Measurements from ENCODE around the gene GNB3. TPM values are rescaled to one million over a fixed set of nuclear protein-coding genes. Genes with fewer than 3 reads are reported as not detected.

Gene GNB3
- total and polyA plus RNA-seq, 9 of the 15 experiments (the other 6 are each of a cell fraction or from before 2014, with no cell fraction given), result 1.4 to 5.8 (median 2.0) TPM

GRCh38 chr12:6867413-6868210 is 26.9 kb downstream of the GNB3 start, which contains the start of gene TPI1 (continued):
- TF ChIP-seq MTA3 (IDR thresholded peaks at IDR 0.05; ENCODE audit: borderline replicate concordance) (0 out of 2 replicates have a peak, but pooled peaks have one; percentile 29), ETV5 (CRISPR knock-in tag; IDR thresholded peaks at IDR 0.05; ENCODE audit: low read depth) (no peak), ZNF551 (CRISPR knock-in tag; IDR thresholded peaks at IDR 0.05) (no peak), PHF8 (IDR thresholded peaks at IDR 0.05; ENCODE audit: borderline replicate concordance, low read length) (peak; percentile 82), FOXP1 (CRISPR knock-in tag; IDR thresholded peaks at IDR 0.05) (no peak; the same call in 1 of the 2 replicates), CREB3 (tag; conservative IDR thresholded peaks at IDR 0.05; ENCODE audit: low read depth) (no peak), TEAD2 (tag; IDR thresholded peaks at IDR 0.05) (no peak), SMAD4 (CRISPR knock-in tag; conservative IDR thresholded peaks at IDR 0.05) (no peak; the same call in 1 of the 2 replicates), POLR2B (IDR thresholded peaks at IDR 0.05; ENCODE audit: low read depth, partially characterized antibody) (peak; percentile 98), ZNF232 (CRISPR knock-in tag; IDR thresholded peaks at IDR 0.05) (no peak), NCOA4 (IDR thresholded peaks at IDR 0.05; ENCODE audit: partially characterized antibody) (no peak), GTF2B (IDR thresholded peaks at IDR 0.05; ENCODE audit: extremely low read depth, insufficient read length) (peak; percentile 44), TRIM25 (IDR thresholded peaks at IDR 0.05; ENCODE audit: borderline replicate concordance) (no peak), KLF1 (tag; IDR thresholded peaks at IDR 0.05) (no peak), HDAC8 (tag; IDR thresholded peaks at IDR 0.05) (no peak), KDM1A (IDR thresholded peaks at IDR 0.05) (no peak), ZNF507 (tag; conservative IDR thresholded peaks at IDR 0.05) (no peak), ZNF174 (CRISPR knock-in tag; IDR thresholded peaks at IDR 0.05) (no peak), SPI1 (IDR thresholded peaks at IDR 0.05; ENCODE audit: borderline replicate concordance, low read depth, low read length) (no peak), RFX5 (IDR thresholded peaks at IDR 0.05; ENCODE audit: low read depth, low read length) (no peak), MYNN (IDR thresholded peaks at IDR 0.05) (no peak), MYNN (CRISPR knock-in tag; IDR thresholded peaks at IDR 0.05) (no peak), ZNF740 (CRISPR knock-in tag; IDR thresholded peaks at IDR 0.05) (no peak), ZNF740 (tag; IDR thresholded peaks at IDR 0.05) (no peak), ILK (tag; IDR thresholded peaks at IDR 0.05; ENCODE audit: borderline replicate concordance, low read depth) (no peak)

Data from K562 (cell line).